ENCODE results near the gene CCNT1.
"Not testable (repeated sequence)": the region's sequence is repeated elsewhere in the genome, so short reads cannot be mapped to it uniquely, and the experiment has no call there.

CCNT1 gene

GRCh38 chr12:48686037-48686595, 30.4 kb downstream of the CCNT1 start:
- TF ChIP-seq CTCF (IDR thresholded peaks at IDR 0.05; ENCODE audit: insufficient read depth, low read depth, low read length, missing control alignments) = no peak
- DNase-seq (ENCODE audit: low read depth) = no peak
- no peak overlapping the region for H3K4me3 ChIP-seq (ENCODE audit: low read length)

- no peak for TF ChIP-seq CTCF (IDR thresholded peaks at IDR 0.05; ENCODE audit: insufficient read depth, low read depth, low read length, missing control alignments)
Observed at GRCh38 chr12:48683534-48683933, 33.0 kb downstream of the CCNT1 start.

GRCh38 chr12:48682927-48683326, 33.6 kb downstream of the CCNT1 start:
- no peak for TF ChIP-seq CTCF (IDR thresholded peaks at IDR 0.05; ENCODE audit: insufficient read depth, low read depth, low read length, missing control alignments)
- no peak for DNase-seq (ENCODE audit: low read depth)
- H3K4me3 ChIP-seq (ENCODE audit: low read length) = peak overlapping the region; percentile 99

More at GRCh38 chr12:48683534-48683933, 33.0 kb downstream of the CCNT1 start:
- DNase-seq (ENCODE audit: low read depth) = no peak
- H3K4me3 ChIP-seq (ENCODE audit: low read length) = no peak overlapping the region

GRCh38 chr12:48682533-48682905, 34.0 kb downstream of the CCNT1 start:
- DNase-seq (ENCODE audit: low read depth) = not testable (repeated sequence)
- peak overlapping the region; percentile 99 for H3K4me3 ChIP-seq (ENCODE audit: low read length)

- TF ChIP-seq CTCF (IDR thresholded peaks at IDR 0.05; ENCODE audit: insufficient read depth, low read depth, low read length, missing control alignments) = no peak
- DNase-seq (ENCODE audit: low read depth) = peak; percentile 100
- peak within 1 kb of the TSS; percentile 99 for H3K4me3 ChIP-seq (ENCODE audit: low read length)
Observed at GRCh38 chr12:48681710-48682532, 34.6 kb downstream of the CCNT1 start, which contains the start of gene KANSL2. KANSL2 (minus strand) TSS chr12:48682238; CDS start chr12:48681632, 606 bp downstream.

- DNase-seq (ENCODE audit: low read depth) = no peak
- peak overlapping the region; percentile 99 for H3K4me3 ChIP-seq (ENCODE audit: low read length)
- no peak for TF ChIP-seq CTCF (IDR thresholded peaks at IDR 0.05; ENCODE audit: insufficient read depth, low read depth, low read length, missing control alignments)
Observed at GRCh38 chr12:48681399-48681709, 35.2 kb downstream of the CCNT1 start.

- DNase-seq (ENCODE audit: low read depth) = no peak
- H3K4me3 ChIP-seq (ENCODE audit: low read length) = peak overlapping the region; percentile 99
- no peak for TF ChIP-seq CTCF (IDR thresholded peaks at IDR 0.05; ENCODE audit: insufficient read depth, low read depth, low read length, missing control alignments)
Observed at GRCh38 chr12:48680861-48681260, 35.6 kb downstream of the CCNT1 start.

All from epithelial cell of esophagus (primary cell).